HG02852 (cell line): Measurements from ENCODE around the gene PBLD.

Experiments
- ATAC-seq: cut with Tn5 transposase; IDR thresholded peaks from one replicate; pipeline ENCODE4 v1.9.1; 2021; ENCODE audit warnings: mild to moderate bottlenecking, moderate library complexity; ENCODE audit not compliant: unreplicated experiment

Gene PBLD

DNA sequence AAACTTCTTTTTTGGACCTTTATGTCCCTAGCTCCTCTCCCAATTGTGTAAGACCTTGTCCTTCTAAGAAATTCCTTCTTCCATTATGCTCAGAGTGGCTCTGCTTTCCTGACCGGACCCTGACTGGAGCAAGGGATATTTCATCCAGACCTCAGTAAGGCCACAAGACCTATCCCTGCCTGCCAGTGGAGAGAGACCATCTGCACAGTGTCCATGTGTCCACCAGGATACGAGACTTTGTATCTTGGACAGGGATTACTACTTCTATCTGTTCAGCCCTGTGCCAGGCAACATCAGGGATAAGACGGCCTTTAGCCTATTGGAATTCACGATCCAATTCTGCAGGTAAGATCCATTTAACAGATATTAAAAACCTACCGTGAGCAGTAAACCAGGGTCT, 93.7 kb downstream of the PBLD start:
- no peak for ATAC-seq

- no peak for ATAC-seq
Measured at GRCh38 chr10:68238371-68238770, 94.4 kb downstream of the PBLD start.

DNA sequence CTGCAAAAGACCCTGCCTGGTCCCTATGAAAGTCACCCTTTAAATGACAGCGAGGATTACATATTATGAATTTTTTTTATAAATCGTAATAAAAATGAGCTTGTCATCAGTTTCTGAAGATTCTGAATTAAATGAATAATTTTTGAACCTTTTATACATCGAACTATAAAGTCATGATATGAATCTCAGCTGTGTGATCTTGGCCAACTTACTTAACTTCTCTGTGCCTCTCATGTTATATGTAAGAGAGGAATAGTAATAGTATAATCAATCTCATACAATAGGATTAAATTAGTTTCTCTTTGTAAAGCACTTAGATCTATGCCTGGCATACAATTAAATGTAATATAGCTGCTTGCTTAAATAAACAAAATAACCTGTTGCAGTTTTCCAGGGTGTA, 95.6 kb downstream of the PBLD start:
- ATAC-seq, result no peak

DNA sequence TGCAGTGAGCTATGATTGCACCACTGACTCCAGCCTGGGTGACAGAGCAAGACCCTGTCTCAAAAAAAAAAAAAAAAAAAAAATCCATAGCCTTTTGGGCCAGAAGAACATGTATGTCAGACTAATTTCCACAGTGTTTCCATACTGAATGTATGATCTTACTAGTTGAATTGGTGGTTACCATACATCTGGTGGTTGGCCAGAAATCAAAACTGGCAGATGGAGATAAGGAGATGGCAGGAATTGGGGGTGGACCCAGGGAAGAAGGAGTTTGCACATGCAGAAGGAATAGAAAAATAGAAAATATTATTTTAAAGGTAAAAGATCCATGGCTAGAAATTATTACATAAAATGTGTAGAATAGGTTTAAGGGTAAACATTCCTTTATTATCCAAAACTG, 97.1 kb downstream of the PBLD start:
- ATAC-seq, result no peak

- no peak for ATAC-seq
Measured at GRCh38 chr10:68235111-68235510, 97.6 kb downstream of the PBLD start.

GRCh38 chr10:68233046-68233445, 99.7 kb downstream of the PBLD start:
- no peak for ATAC-seq
